ENCODE results near the gene MICU1.

MICU1 gene

DNA sequence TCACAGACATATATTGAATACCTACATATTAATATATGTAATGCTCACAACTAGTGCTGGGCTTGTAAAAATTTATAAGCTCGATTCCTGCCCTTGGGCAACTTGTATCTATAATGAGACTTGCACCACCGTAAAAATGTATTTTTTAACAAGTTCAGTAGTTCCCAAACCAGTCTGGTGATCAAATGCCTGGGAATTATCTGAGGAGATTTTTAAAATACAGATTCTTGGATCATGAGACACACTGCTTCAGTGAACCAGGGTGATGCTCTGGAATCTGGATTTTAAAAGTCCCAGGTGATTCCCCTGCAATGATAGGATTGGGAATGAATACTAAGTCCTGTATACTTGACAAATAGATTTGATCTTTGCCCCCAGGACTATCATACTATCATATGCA lies 4.3 kb upstream of the MICU1 start:
- no peak for DNase-seq (ENCODE audit: low read depth in 3 of 3)

DNA sequence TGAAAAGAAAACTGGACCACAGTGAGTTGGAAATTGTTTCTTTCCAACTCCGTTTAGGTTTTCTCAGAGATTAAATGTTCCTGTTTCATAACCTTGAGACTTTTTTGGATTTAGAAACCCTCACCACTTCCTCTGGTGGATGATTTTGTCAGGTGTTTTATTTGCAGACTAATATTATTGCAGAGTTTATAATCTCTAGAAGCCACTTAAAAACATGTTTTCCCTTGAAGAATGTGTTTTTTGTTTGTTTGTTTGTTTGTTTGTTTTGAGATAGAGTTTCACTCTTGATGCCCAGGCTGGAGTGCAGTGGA lies 520 bp upstream of the MICU1 start:
- DNase-seq (ENCODE audit: low read depth in 3 of 3): no peak

DNA sequence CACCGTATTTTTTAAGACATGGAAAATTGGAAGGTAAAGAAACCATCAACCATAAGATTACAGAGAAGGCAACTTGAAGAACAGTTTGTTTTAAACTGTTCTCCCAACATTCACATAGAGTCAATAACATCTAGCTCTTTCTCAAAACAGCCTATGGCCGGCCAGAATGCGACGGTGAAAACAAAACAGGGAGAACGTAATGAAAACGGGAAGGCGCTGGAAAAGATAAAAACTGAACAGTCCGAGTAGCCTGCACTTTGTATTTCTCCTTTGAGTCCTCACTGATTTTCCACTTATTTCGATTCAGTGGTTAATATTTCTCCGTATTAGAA lies 637 bp downstream of the MICU1 start:
- DNase-seq (ENCODE audit: low read depth in 3 of 3): no peak

DNA sequence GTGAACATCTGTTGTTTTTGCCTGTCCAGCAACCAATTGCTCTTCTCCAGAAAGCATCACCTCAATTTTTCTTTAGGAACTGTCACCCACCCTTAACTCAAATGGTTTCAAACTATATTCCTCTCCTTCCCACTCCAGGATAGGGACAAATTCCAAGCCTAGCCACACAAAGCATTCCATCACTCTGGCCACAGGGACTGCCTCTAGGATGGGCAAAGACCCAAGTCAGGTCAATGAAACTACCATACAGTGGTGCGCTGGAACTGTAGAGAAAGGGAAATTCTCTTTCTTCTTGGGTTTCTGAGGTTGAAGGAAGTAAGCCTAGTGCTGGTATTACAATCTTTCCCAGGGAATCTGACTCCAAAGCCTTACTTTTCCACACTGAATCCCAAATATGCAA lies 3.6 kb downstream of the MICU1 start:
- DNase-seq (ENCODE audit: low read depth in 3 of 3): no peak

DNA sequence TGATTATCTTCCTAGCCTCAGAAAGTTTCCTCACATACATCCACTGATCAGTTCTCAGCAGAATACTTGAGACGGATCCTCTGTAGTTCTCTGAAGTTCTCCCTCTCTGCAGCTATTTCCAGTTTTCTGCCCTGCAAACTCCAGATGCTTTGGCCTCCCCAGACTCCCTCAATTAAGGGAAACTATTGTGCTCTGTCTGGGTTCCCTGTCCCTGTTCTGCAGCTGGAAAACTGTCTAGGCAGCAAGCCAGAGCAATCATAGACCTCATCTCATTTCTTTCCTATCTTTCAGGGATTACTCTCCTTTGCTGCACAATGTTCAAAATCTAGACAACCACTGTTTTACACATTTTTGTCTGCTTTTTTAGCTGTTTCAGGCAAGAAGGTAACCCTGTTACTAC lies 9.2 kb downstream of the MICU1 start:
- no peak for DNase-seq (ENCODE audit: low read depth in 3 of 3)

DNA sequence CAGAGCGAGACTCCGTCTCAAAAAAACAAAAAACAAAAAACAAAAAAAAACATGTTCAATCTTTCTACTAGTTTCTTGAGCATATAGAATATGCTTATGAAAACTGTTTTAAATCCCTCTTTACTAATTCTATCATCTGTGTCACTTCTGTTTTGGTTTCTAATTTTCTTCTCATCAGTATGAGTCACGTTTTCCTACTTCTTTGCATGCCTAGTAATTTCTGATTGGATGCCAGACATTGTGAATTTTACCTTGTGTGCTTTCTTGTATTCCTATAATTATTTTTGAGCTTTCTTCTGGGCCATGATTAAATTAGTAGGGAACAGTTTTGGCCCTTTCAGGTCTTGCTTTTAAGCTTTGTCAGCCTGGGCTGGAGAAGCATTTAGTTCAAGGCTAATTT lies 9.9 kb downstream of the MICU1 start:
- no peak for DNase-seq (ENCODE audit: low read depth in 3 of 3)

DNA sequence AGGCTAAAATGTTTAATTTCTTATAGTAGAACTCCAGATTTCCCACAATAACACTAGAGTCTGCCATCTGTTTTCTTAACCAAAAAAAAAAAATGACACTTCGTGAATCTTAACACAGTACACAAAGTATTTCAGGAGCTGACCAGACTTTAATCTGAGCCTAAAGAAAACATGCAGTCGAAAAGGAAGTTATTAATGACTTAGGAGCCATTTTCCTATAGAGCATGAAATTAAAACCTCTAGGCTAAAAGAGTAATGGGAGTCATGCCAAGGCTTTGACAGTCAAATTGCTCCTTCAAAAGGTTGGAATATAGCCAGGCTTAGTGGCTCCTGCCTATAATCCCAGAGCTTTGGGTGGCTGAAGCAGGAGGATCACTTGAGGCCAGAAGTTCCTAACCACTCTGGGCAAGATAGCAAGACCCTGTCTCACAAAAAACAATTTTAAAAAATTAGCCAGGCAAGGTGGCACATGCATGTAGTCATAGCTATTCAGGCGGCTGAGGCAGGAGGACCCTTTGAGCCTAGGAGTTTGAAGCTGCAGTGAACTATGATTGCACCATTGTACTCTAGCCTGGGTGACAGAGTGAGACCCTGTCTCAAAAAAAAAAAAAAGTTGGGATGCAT lies 13.6 kb downstream of the MICU1 start:
- DNase-seq (ENCODE audit: low read depth in 3 of 3): no peak

DNA sequence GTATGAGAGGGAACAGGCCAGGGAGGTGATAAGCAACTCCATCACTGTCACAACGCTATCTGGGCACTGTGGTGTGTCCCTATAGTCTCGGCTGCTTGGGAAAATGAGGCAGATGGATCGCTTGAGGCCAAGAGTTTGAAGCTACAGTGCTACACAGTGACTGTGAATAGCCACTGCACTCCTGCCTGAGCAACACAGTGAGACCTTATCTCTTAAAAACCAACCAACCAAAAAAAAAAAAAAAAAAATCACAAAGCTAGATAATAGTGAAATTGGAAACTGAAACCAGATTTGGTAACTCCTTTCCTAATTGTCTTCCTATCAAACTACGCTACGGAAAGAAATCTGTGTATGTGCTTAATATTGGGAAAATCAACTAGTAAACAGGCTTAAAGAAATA lies 14.1 kb downstream of the MICU1 start:
- DNase-seq (ENCODE audit: low read depth in 3 of 3): no peak

DNA sequence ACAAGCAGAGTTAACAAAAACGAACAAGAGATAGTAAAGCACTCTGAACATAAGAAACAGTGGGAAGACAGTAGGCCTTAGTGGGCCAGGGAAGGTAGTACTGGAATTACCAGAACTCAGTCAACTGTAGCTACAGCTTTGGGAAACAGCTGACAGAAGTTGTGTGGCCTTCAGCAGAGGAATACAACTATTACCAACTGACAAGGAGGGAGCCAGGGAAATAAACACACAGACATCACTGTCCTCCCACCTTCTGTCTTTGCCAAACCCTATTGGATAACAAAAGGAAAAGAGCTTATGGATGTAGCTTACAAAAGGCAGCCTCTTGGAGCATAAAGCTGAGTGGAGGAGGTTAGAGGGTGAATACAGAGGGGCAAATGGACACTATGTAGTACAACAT lies 15.4 kb downstream of the MICU1 start:
- no peak for DNase-seq (ENCODE audit: low read depth in 3 of 3)

DNA sequence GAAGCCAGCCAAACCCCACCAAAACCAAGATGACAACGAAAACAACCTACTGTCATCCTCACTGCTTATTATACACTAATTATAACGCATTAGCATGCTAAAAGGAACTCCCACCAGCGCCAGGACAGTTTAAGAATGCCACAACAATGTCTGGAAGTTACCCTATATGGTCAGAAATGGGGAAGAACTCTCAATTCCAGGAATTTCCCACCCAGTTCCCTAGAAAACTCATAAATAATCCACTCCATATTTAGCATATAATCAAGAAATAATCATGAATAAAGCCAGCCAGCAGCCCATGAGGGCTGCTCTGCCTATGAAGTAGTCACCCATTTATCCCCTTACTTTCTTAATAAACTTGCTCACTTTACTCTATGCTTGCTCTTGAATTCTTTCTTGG lies 20.8 kb downstream of the MICU1 start:
- no peak for DNase-seq (ENCODE audit: low read depth in 3 of 3)

DNA sequence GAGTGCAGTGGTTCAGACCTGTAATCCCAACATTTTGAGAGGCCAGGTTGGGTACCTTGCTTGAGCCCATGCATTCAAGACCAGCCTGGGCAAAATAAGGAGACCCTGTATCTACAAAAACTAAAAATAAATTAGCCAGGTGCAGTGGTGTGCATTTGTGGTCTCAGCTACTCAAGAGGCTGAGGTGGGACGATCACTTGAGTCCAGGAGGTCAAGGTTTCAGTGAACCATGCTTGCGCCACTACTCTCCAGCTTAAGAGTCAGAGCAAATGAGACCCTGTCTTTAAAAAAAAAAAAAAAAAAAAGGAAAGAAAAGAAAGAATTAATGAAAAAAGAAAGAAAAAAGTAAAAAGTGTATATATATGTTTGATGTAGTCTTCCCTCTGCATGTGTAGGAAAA lies 24.7 kb downstream of the MICU1 start:
- DNase-seq (ENCODE audit: low read depth in 3 of 3): no peak

DNA sequence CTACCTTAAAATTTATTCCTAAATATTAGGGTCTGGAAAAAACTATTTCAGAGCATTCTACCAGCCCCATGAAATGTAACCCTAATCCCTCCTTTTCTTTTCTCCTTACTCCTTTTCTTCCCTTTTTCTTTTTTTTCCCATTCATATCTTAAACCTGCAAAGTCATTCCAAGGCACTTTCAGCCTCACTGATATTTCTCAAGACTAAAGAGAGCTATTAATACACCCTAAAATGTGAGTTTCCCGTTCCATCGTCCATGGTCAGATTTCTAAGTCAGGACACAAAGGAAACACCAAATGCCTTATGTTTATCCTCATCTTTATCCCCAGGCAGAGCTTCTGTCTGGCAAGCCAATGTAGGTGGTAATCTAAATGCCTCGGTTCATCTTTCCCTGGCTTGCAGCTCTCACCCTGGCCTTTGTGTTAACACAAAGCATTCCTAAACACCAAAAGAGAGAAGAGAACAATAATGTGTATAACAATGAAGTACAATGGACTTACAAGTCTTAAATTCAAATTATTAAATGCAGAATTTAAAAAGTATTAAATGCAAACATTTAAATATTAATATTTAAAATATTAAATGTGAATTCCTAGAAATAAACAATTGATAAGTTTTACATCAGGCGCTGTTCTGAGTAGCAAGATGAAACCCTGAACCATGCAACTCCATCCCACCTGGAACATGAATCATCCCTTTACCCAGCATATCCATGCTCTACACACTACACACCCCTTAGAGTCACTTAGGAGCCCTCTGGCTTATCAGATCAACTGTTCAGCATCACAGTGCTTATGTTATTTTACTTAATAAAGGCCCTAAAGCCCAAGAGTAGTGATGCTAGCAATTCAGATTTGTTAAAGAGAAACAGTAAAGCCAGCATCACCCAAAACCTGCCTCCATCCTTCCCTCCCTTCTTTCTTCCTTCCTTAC lies 26.8 kb downstream of the MICU1 start:
- no peak for DNase-seq (ENCODE audit: low read depth in 3 of 3)

DNA sequence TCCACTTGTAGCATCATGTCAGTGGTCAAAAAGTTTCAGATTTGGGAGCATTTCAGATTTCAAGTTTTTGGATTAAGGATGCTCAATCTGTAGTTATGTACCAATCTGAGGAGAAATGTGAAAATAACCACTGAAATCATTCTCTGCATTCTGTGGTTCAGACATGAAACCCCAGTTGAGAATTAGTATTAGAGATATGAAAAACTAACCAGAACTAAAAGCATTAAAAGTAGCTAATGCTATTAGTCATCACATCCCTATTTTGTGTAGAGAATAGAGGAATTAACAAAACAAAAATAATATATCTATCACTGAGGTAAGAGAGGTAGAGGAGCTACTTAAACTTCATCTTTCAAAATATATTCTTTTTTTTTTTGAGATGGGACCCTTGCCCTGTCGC lies 28.0 kb downstream of the MICU1 start:
- DNase-seq (ENCODE audit: low read depth in 3 of 3): no peak

DNA sequence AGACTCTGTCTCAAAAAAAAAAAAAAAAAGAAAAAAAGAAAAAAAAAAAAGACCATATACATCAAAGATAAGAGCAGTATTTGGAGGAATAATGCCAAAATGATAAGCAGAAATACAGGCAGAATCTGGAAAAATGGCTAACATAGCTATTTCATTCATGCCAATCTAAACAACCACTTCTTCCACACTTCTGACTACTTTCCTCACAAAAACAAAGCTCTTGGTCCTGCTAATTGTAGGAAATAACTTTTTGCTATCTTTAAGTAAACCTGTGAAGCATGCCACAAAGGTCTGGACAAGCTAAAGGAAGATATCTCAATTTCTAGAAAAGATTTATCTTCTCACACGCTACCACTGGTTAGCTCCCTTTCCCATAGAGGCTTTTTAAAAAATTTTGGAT lies 30.4 kb downstream of the MICU1 start:
- DNase-seq (ENCODE audit: low read depth in 3 of 3): no peak

DNA sequence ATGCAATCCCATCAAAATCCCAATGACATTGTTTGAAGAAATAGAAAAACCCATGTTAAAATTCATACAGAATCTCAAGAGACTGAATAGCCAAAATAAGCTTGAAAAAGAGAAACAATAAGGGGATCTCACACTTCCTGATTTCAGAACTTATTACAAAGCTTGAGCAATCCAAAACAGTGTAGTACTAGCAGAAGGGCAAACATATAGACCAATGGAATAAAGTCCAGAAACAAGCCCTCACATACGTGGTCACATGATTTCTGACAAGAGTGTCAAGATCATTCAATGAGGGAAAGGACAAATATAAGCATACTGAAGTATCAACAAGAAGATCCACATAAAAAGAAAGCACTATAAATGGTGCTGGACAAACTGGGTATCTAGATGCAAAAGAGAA lies 31.9 kb downstream of the MICU1 start:
- DNase-seq (ENCODE audit: low read depth in 3 of 3): no peak

DNA sequence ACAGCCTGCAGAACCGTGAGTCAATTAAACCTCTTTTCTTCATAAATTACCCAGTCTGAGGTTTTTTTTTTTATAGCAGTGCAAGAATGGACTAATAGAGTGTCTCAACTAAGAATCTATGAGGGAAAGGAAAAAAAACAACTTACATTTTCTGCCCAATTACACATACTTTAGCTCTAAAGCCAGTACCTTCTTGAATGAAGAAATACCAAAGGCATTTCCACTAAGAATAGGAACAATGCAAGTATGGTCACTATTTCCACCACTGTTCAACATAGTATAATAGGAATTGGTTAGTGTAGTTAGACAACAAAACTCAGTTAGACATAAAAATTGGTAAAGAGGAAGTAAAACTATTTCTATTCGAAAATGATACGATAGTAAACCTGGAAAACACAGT lies 37.6 kb downstream of the MICU1 start:
- DNase-seq (ENCODE audit: low read depth in 3 of 3): no peak

DNA sequence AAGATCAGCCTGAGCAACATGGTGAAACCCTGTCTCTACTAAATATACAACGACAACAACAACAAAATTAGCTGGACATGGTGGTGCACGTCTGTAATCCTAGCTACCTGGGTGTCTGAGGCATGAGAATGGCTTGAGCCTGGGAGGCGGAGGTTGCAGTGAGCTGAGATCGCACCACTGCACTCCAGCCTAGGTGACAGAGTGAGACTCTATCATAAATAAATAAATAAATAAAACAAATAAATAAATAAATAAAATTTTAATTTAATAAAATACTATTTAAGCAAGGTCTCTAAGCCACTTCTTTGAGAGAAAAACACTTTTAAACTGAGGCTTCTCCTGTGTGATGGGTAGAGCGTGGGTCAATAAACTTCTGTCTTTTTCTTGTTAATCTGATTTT lies 38.3 kb downstream of the MICU1 start:
- DNase-seq (ENCODE audit: low read depth in 3 of 3): no peak

DNA sequence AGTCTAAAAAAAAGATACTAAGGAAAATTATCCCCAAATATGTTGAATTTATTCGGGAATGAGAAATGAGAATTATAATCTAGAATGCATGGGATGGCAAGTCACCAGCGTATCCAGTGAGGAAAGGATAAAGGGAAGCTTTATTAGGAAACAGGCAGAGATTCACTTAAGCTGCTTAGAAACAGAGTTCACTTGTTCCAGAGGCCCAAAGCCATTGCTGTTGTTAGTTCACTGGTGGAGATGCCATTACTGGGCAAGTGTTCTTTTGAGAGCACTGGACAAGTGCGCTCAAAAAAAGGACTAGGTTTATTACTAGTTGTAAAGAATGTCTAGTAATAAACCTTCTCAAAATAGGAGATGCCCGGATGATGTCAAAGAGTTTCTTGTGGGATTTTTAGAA lies 51.2 kb downstream of the MICU1 start:
- DNase-seq (ENCODE audit: low read depth in 3 of 3): no peak

DNA sequence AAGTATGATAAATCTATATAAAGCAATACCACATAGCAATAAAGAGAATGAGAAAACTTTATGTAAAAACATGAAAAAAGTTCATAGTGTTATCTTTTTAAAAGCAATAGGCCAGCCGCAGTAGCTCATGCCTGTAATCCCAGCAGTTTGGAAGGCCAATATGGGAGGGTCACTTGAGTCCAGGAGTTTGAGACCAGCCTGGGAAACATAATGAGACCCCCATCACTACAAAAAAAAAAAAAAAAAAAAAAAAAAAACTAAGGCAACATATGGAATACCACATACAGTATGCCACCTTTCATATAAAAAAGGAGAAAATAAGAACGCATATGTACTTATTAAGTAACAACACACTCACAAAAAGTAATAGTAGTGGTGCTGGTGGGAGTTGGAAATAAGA lies 52.8 kb downstream of the MICU1 start:
- no peak for DNase-seq (ENCODE audit: low read depth in 3 of 3)

DNA sequence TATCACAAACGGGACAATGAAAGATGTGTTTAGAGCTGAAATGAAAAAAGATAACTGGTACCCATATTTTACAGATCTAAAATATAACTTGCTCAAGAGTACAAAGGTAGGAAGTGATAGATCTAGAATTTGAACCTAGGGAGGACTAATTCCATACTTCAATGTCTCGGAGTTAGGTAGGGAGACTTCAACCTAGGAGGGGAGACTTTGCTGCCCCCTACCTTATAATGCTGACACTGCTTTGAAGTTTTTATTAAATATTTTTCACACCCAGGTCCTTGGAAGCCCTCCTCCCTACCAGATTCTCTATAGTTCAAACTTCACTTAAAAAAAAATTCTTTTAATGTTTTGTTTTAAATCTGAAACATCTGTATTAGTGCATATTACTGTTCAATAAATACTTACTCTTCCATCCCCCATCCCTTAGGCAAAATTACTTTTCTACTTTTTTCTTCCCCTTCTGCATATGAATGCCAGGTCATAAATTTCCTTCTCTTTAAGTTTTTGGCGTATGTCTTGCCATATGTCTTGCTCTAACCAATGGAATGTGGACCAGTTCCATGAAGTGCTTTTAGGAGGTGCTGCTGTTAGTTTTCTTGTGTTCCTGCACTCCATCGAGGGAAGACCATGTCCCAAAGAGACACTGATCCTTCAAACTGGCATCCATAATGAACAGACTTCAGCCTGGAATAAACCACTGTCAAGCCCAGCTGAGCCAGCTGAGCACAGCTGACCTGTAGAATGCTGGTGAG lies 57.8 kb downstream of the MICU1 start:
- no peak for DNase-seq (ENCODE audit: low read depth in 3 of 3)

DNA sequence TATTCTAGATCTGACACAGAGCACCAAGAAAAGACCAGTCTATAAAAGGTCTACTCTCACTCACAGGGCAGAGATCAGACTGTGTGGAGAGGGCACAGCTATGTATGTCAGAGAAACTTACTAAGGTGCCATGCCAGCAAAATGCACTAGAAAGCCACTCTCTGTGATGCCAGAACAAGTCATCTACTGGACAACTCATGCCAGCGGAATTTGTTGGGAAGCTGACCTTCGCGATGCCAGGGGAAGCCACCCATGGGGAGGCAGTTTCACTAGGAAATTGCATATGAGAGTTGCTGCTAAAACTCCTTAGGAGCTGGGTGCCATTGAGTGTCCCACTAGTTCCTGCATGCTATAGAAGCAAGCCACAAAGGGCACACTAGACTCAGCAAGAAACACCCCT lies 58.5 kb downstream of the MICU1 start:
- no peak for DNase-seq (ENCODE audit: low read depth in 3 of 3)

DNA sequence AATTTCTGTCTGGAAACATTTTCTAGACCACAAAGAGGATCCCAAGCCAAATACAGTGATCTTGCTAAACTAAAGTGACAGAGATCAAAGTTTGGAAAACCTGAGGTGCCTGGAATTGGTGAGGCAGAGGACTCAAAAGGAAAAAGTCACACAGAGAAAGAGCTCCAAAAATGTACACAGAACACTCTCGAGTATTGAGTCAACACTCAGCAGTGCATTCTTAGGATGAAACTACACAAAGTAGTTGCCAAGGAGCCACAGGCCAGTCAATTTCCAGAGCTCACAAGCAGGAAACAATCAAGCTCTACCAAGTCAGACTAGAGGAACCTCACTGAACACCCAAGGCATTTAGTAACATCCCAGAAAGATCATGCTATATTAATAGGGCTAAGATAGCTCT lies 61.3 kb downstream of the MICU1 start:
- no peak for DNase-seq (ENCODE audit: low read depth in 3 of 3)

DNA sequence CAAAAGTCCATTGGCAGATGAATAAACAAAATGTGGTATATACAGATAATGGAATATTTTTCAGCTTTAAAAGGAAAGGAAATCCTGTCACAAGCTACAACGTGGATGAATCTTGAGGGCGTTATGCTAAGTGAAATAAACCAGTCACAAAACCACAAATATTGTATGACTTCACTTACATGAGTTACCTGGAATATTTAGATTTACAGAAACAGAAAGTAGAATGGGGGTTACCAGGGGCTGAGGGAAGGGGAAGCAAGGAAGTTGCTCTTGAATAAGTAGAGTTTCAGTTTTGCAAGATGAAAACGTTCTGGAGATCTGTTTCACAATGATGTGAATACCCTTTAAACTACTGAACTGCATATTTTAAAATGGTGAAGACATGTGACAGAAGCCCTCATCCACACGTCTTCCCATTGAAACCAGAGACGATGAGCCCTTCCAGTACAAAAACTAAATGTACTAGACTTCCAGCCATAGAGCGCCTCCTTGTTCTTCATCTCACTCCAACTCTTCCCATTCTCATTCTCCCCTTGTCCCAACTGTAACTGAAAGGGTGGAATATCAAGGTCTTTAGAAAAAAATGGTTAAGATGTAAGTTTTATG lies 62.4 kb downstream of the MICU1 start:
- DNase-seq (ENCODE audit: low read depth in 3 of 3): no peak
